Measurements from ENCODE around the gene TFPI2.
"Not testable (repeated sequence)": the region's sequence is repeated elsewhere in the genome, so short reads cannot be mapped to it uniquely, and the experiment has no call there.

Gene TFPI2

GRCh38 chr7:93915888-93916287 lies 25.3 kb upstream of the TFPI2 start:
- ATAC-seq (ENCODE audit: low read depth); H3K4me3 Mint-ChIP-seq; DNase-seq (ENCODE audit: low spot score in 2 of 2); H3K36me3 Mint-ChIP-seq; H3K9me3 Mint-ChIP-seq; H3K4me1 Mint-ChIP-seq; H3K27me3 Mint-ChIP-seq; H3K27ac Mint-ChIP-seq: not testable (repeated sequence)

- not testable (repeated sequence) for DNase-seq (ENCODE audit: low spot score in 2 of 2); H3K9me3 Mint-ChIP-seq; ATAC-seq (ENCODE audit: low read depth); H3K4me3 Mint-ChIP-seq; H3K4me1 Mint-ChIP-seq; H3K27ac Mint-ChIP-seq; H3K36me3 Mint-ChIP-seq; H3K27me3 Mint-ChIP-seq
Measured at GRCh38 chr7:93915206-93915842, 24.8 kb upstream of the TFPI2 start.

DNA sequence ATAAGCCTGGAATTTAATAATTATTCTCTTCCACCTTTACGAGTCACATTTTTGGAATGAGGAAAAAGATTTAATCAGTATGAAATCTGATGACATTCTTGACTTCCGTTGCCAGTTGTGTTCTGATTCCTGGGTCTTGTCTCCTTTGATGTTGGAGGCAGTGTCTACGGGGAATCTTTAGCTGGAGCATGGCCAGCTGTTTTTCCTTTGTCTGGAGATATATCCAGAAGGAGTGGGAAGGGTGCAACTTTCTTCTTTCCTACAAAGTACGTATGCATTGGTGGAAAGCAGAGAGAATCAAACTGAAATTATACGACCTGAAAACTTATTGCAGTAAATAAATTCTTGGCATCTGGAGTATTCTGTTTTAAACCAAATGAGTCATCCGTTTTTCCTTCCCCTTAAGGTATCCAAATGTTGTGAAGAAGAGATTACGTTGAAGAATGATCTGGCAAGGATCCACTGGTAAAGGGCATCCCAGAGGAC lies 24.1 kb upstream of the TFPI2 start:
- ATAC-seq (ENCODE audit: low read depth) (no peak), DNase-seq (ENCODE audit: low spot score in 2 of 2) (no peak)
- no peak overlapping the region for H3K4me3 Mint-ChIP-seq
- H3K27ac Mint-ChIP-seq = no peak overlapping the region
- H3K27me3 Mint-ChIP-seq = no peaks in the 10 kb centered on the region
- H3K4me1 Mint-ChIP-seq = peaks cover 5% of the 10 kb centered on the region
- no peaks in the 10 kb centered on the region for H3K9me3 Mint-ChIP-seq
- H3K36me3 Mint-ChIP-seq = no peaks in the 10 kb centered on the region

DNA sequence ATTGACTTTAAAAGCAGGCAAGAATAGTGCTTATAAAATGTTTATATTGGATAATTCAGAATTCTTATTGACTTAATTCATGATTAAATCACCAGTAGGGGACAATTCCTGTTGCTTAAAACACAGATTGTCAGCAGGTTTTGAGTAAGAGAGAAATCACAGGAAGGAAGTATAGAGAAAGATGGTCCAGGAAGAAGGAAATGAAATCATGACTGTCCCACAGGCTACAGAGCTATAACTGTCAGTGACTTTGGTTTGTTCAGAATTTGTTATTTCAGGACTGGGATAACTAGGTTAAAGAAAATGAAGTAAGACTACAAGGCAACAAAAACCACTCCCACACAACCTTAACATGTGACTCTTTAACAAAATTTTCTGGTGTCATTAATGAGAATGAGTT lies 22.6 kb upstream of the TFPI2 start:
- H3K4me1 Mint-ChIP-seq = peaks cover 5% of the 10 kb centered on the region
- no peaks in the 10 kb centered on the region for H3K9me3 Mint-ChIP-seq
- no peak overlapping the region for H3K4me3 Mint-ChIP-seq
- no peak overlapping the region for H3K27ac Mint-ChIP-seq
- DNase-seq (ENCODE audit: low spot score in 2 of 2) (no peak), ATAC-seq (ENCODE audit: low read depth) (no peak)
- no peaks in the 10 kb centered on the region for H3K27me3 Mint-ChIP-seq
- H3K36me3 Mint-ChIP-seq = no peaks in the 10 kb centered on the region

- H3K9me3 Mint-ChIP-seq; H3K36me3 Mint-ChIP-seq; H3K4me1 Mint-ChIP-seq; H3K27ac Mint-ChIP-seq; H3K4me3 Mint-ChIP-seq; ATAC-seq (ENCODE audit: low read depth); H3K27me3 Mint-ChIP-seq; DNase-seq (ENCODE audit: low spot score in 2 of 2): not testable (repeated sequence)
Measured at GRCh38 chr7:93911661-93912060, 21.1 kb upstream of the TFPI2 start.

DNA sequence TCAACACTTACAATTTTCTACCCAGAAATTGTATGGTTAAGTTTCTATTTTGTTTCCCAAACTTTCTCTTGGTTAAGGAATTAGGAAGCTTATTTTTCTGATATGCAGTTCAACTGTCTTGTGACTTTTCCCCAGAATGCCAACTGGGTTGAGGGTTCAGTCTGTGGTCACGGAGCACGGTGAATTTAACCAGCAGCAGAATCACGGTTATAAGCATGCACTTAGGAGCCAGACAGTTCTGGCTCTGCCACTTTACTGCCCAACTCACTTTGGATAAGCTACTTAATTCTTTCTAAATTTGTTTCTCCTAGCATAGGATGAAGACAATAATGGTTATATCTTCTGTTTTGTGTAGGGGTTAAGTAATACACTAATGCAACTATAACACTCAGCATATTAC lies 20.7 kb upstream of the TFPI2 start:
- H3K27me3 Mint-ChIP-seq; ATAC-seq (ENCODE audit: low read depth); H3K36me3 Mint-ChIP-seq; DNase-seq (ENCODE audit: low spot score in 2 of 2); H3K9me3 Mint-ChIP-seq; H3K27ac Mint-ChIP-seq; H3K4me3 Mint-ChIP-seq; H3K4me1 Mint-ChIP-seq: not testable (repeated sequence)

DNA sequence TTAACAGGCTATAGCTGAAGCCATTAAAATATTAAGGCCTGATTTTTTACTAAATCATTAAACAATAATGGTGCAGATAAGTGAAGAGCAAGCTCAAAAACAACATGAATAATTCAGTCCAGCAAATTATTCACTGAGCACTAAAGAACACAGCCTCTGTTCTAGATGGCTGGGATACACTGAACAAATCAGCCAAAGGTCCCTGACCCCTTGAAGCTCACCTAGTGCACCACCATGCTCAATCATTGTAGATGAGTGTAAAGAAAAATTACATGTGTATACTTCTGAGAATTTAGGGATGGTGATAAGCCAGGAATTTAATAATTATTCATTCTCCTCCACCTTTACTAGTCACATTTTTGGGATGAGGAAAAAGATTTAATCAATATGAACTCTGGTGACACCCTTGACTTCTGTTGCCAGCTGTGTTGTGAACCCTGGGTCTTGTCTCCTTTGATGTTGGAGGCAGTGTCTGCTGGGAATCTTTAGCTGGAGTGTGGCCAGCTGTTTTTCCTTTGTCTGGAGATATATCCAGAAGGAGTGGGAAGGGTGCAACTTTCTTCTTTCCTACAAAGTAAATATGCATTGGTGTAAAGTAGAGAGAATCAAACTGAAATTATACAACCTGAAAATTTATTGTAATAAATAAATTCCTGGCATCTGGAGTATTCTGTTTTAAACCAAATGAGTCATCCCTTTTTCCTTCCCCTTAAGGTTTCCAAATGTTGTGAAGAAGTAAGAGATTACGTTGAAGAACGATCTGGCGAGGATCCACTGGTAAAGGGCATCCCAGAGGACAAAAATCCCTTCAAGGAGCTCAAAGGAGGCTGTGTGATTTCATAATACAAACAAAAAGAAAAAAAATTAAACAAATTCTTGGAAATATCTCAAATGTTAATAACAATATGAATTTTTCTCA lies 19.8 kb upstream of the TFPI2 start:
- no peak overlapping the region for H3K27ac Mint-ChIP-seq
- no peak overlapping the region for H3K4me3 Mint-ChIP-seq
- no peaks in the 10 kb centered on the region for H3K36me3 Mint-ChIP-seq
- H3K9me3 Mint-ChIP-seq = no peaks in the 10 kb centered on the region
- H3K4me1 Mint-ChIP-seq = peaks cover 3% of the 10 kb centered on the region
- DNase-seq (ENCODE audit: low spot score in 2 of 2) = no peak
- no peak for ATAC-seq (ENCODE audit: low read depth)
- H3K27me3 Mint-ChIP-seq = no peaks in the 10 kb centered on the region

DNA sequence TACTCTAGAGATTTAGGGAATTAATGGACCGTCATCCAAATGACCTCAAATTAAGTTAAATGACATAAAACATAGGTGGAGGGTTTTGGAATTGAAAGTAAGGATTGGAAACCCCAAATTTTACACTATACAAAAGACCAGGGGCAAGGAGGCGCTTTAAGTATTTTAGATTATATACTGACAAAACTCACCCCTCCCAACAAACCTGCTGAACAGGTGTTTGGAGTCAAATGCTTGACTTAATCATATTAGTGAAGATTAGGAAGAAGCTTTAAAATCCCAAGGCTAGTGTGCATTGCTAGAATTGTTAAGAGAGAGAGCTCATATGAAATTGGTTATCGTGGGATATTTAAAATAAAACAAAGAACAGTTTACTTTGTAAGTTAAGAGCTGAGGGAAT lies 15.7 kb upstream of the TFPI2 start, which contains the start of gene GNGT1:
TSS of gene GNGT1 (plus strand) at position 301 of the 400 bp plus-strand sequence. CDS start 180 bp downstream, outside the sequence.
- H3K36me3 Mint-ChIP-seq = no peaks in the 10 kb centered on the region
- no peaks in the 10 kb centered on the region for H3K4me1 Mint-ChIP-seq
- H3K9me3 Mint-ChIP-seq = no peaks in the 10 kb centered on the region
- no peaks in the 10 kb centered on the region for H3K27me3 Mint-ChIP-seq
- ATAC-seq (ENCODE audit: low read depth) (no peak), DNase-seq (ENCODE audit: low spot score in 2 of 2) (no peak)
- no peak within 1 kb of the TSS for H3K4me3 Mint-ChIP-seq
- H3K27ac Mint-ChIP-seq = no peak within 1 kb of the TSS

DNA sequence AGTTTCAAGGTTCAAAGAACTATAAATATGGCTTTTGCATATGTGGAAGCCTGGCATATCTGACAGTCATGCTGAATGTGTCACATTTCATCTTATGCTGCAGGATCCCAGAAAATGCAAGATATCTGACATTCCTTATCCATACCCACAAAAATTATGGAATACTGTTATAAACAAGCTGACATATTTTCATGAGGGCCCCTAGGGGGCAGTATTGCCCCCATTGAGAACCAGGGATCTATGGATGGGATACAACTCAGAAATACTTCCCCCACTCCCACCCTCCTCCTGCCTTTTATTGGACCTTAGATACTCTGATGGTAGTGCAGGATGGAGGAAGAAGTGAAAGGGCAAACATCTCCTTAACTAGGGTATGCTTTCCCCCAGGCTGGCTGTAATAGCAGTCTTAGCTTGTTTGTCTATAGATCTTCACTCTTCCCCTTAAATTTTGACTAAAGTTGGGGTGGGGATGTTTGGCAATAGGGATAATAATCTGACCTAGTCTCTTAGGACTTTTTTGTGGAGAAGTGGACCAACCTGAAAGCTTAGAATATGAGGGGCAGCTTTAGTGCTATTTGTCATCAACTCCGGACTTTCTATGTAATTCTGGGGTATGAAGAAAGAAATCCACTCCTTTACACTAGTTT lies 12.3 kb upstream of the TFPI2 start:
- no peak overlapping the region for H3K4me3 Mint-ChIP-seq
- peaks cover 4% of the 10 kb centered on the region for H3K27me3 Mint-ChIP-seq
- no peak overlapping the region for H3K27ac Mint-ChIP-seq
- ATAC-seq (ENCODE audit: low read depth) = no peak
- peak; percentile 10 to 12 for DNase-seq (ENCODE audit: low spot score in 2 of 2)
- no peaks in the 10 kb centered on the region for H3K36me3 Mint-ChIP-seq
- no peaks in the 10 kb centered on the region for H3K9me3 Mint-ChIP-seq
- no peaks in the 10 kb centered on the region for H3K4me1 Mint-ChIP-seq

DNA sequence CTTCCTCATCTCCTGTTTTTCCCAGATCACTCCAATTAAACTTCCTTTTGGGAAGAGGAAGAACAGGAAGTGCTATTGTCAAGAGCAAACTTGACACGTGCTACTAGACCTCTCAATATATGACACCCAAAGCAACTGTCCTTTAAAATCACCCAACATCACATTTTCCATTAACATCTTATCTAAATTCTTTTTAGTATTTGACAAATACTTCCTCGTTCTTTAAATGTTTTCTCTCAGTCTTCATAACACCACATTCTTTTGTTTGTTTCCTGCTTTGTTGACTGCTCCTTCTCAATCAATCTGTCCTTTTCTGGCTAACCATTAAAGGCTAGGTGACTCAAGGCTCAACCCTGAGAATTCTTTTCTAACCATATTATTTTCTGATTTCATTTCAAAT lies 7.1 kb upstream of the TFPI2 start:
- ATAC-seq (ENCODE audit: low read depth) = no peak
- peaks cover 6% of the 10 kb centered on the region for H3K27me3 Mint-ChIP-seq
- no peaks in the 10 kb centered on the region for H3K9me3 Mint-ChIP-seq
- DNase-seq (ENCODE audit: low spot score in 2 of 2) = no peak
- H3K4me1 Mint-ChIP-seq = no peaks in the 10 kb centered on the region
- no peak overlapping the region for H3K4me3 Mint-ChIP-seq
- H3K36me3 Mint-ChIP-seq = no peaks in the 10 kb centered on the region
- H3K27ac Mint-ChIP-seq = no peak overlapping the region

DNA sequence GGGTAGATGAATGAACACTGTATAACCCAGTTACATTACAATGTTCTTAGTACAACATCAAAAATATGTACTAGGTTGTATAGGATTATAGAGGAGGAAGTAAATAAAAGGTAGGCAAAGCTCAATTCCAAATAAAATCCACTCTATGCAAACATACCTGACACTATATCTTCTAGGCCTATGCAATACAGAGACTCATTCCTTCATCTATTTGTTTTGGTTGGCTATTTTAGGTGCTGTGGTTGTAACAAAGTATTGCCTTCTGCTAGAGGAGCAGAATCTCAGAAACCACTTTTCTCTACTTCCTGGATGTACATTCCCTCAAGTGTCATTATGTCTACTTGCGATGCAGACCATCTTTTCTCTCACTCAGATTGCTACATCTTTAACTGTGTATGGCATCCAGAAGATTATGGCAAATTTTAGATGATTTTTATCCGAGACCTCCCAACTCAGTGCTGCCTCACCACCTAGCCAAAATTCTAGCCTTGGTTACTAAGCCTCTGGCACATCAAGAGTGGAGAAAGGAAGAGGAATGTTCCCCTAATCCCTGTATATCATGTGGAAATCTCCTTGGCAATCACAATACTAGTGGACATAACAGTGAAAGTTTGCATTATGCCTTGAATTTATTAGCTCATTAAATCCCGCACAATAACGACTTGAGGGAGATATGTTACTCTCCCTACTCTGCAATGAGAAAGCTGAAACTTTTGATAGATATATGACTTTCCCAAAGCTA lies 5.5 kb upstream of the TFPI2 start:
- H3K9me3 Mint-ChIP-seq = no peaks in the 10 kb centered on the region
- no peak for ATAC-seq (ENCODE audit: low read depth)
- H3K36me3 Mint-ChIP-seq = no peaks in the 10 kb centered on the region
- no peak for DNase-seq (ENCODE audit: low spot score in 2 of 2)
- peaks cover 8% of the 10 kb centered on the region for H3K27me3 Mint-ChIP-seq
- H3K27ac Mint-ChIP-seq = no peak overlapping the region
- no peak overlapping the region for H3K4me3 Mint-ChIP-seq
- peaks cover 4% of the 10 kb centered on the region for H3K4me1 Mint-ChIP-seq

- H3K36me3 Mint-ChIP-seq = no peaks in the 10 kb centered on the region
- H3K27me3 Mint-ChIP-seq = peaks cover 11% of the 10 kb centered on the region
- no peak overlapping the region for H3K27ac Mint-ChIP-seq
- DNase-seq (ENCODE audit: low spot score in 2 of 2) (no peak), ATAC-seq (ENCODE audit: low read depth) (no peak)
- H3K9me3 Mint-ChIP-seq = no peaks in the 10 kb centered on the region
- H3K4me3 Mint-ChIP-seq = no peak overlapping the region
- peaks cover 9% of the 10 kb centered on the region for H3K4me1 Mint-ChIP-seq
Measured at GRCh38 chr7:93894966-93895640, 4.5 kb upstream of the TFPI2 start.

GRCh38 chr7:93894426-93894825 lies 3.9 kb upstream of the TFPI2 start:
- Mint-ChIP-seq H3K9me3 (no peaks in the 10 kb centered on the region), H3K4me1 (peaks cover 13% of the 10 kb centered on the region), H3K4me3 (no peak overlapping the region), H3K27me3 (peaks cover 10% of the 10 kb centered on the region), H3K36me3 (no peaks in the 10 kb centered on the region), H3K27ac (no peak overlapping the region)
- no peak for ATAC-seq (ENCODE audit: low read depth)
- no peak for DNase-seq (ENCODE audit: low spot score in 2 of 2)

Measured in memory B cell (primary cell).